HepG2 (cell line): Measurements from ENCODE around the gene RSPH4A. TPM values are rescaled to one million over a fixed set of nuclear protein-coding genes. Genes with fewer than 3 reads are reported as not detected.
A peak's percentile ranks its signal among the peaks of the same experiment; 100 is the strongest.

ENCODE experiments used
- BORCS8-MEF2B ChIP-seq: sonication (generic); formaldehyde crosslinking; IDR thresholded peaks from 2 replicates; pipeline ENCODE4 v1.8.0; 2022; ENCODE audit warnings: mild to moderate bottlenecking, missing genetic modification reagents
- DMTF1 ChIP-seq: sonication (generic); formaldehyde crosslinking; IDR thresholded peaks from 2 replicates; pipeline ENCODE4 v1.4.0; 2020; ENCODE audit warnings: mild to moderate bottlenecking, missing genetic modification reagents
- HHEX ChIP-seq: IDR thresholded peaks from 2 replicates; pipeline ENCODE4 v1.6.1; 2016; ENCODE audit warnings: control low read depth
- MED1 ChIP-seq: sonication (generic); formaldehyde crosslinking; IDR thresholded peaks from 2 replicates; pipeline ENCODE4 v1.4.0; 2020; ENCODE audit warnings: missing genetic modification reagents
- NAIF1 ChIP-seq: sonication (generic); formaldehyde crosslinking; IDR thresholded peaks from 2 replicates; pipeline ENCODE4 v1.5.0; 2020; ENCODE audit warnings: mild to moderate bottlenecking, missing genetic modification reagents, borderline replicate concordance
- RXRB ChIP-seq: IDR thresholded peaks from 2 replicates; pipeline ENCODE4 v1.6.1; 2016; ENCODE audit warnings: borderline replicate concordance, missing genetic modification reagents, missing compliant biosample characterization
- SP5 ChIP-seq: IDR thresholded peaks from 2 replicates; pipeline ENCODE4 v1.6.1; 2016; ENCODE audit warnings: low read depth, borderline replicate concordance
- ZFP1 ChIP-seq: IDR thresholded peaks from 2 replicates; pipeline ENCODE4 v1.6.1; 2016
- ZFP37 ChIP-seq: sonication (generic); formaldehyde crosslinking; IDR thresholded peaks from 2 replicates; pipeline ENCODE4 v1.4.0; 2020; ENCODE audit warnings: missing genetic modification reagents, borderline replicate concordance
- ZMAT3 ChIP-seq: sonication (generic); formaldehyde crosslinking; conservative IDR thresholded peaks from 2 replicates; pipeline ENCODE4 v1.7.0; 2021; ENCODE audit warnings: missing genetic modification reagents
- ZNF503 ChIP-seq: sonication (generic); formaldehyde crosslinking; IDR thresholded peaks from 2 replicates; pipeline ENCODE4 v1.4.0; 2020; ENCODE audit warnings: missing genetic modification reagents
- ZNF737 ChIP-seq: sonication (generic); formaldehyde crosslinking; IDR thresholded peaks from 2 replicates; pipeline ENCODE4 v1.5.0; 2020; ENCODE audit warnings: missing genetic modification reagents, mild to moderate bottlenecking, borderline replicate concordance
- ZNF788 ChIP-seq: sonication (generic); formaldehyde crosslinking; IDR thresholded peaks from 2 replicates; pipeline ENCODE4 v1.5.0; 2020; ENCODE audit warnings: mild to moderate bottlenecking, missing genetic modification reagents, borderline replicate concordance
- ZSCAN30 ChIP-seq: sonication (generic); formaldehyde crosslinking; IDR thresholded peaks from 2 replicates; pipeline ENCODE4 v1.5.0; 2020; ENCODE audit warnings: mild to moderate bottlenecking, missing genetic modification reagents
- polyA plus RNA-seq, 8 experiments: library from polyadenylated mRNA; depleted of rRNA in 3 of 8; stranded (reverse) in 7 of 8; unstranded in 1 of 8; fragments of >200 nt; fragmentation: Illumina TruSeq in 4 of 8; extraction: Trizol in 4 of 8; gene quantifications; 2 replicates each; pipeline versions ENCODE4 v1.2.1 to v1.2.3, GENCODE V29; 2011 to 2016; ENCODE audit warnings: low read depth in 4 of 8, missing spikeins in 1 of 8, mixed read lengths in 1 of 8; ENCODE audit not compliant: insufficient read depth in 1 of 8
- total RNA-seq, 5 experiments: library from RNA; depleted of rRNA; stranded (reverse); fragments of >200 nt; fragmentation: Illumina TruSeq; extraction: Trizol; gene quantifications; 2 replicates each; pipeline ENCODE4 v1.2.3, GENCODE V29; 2016; ENCODE audit warnings: low read depth in 1 of 5
- TF ChIP-seq, protein P1 (sequence below), 2 experiments: fragments of 450-650 bp in 1 of 2; sonication (generic) in 1 of 2; formaldehyde crosslinking in 1 of 2; IDR thresholded peaks; 2 replicates each; pipeline versions ENCODE4 v1.6.1 to v1.8.0; 2016 to 2022; ENCODE audit warnings: antibody characterized with exemption in 1 of 2, mild to moderate bottlenecking in 1 of 2, missing genetic modification reagents in 1 of 2
- TF ChIP-seq, protein P2 (sequence below): IDR thresholded peaks from 2 replicates; pipeline ENCODE4 v1.6.1; 2016; ENCODE audit warnings: mild to moderate bottlenecking, missing biosample characterization, missing genetic modification reagents

RSPH4A gene
- total and polyA plus RNA-seq, 2 of the 13 experiments (the other 11 are each of a cell fraction or from before 2014, with no cell fraction given) = 0.24 to 0.40 TPM

- TF ChIP-seq, protein P1, sequence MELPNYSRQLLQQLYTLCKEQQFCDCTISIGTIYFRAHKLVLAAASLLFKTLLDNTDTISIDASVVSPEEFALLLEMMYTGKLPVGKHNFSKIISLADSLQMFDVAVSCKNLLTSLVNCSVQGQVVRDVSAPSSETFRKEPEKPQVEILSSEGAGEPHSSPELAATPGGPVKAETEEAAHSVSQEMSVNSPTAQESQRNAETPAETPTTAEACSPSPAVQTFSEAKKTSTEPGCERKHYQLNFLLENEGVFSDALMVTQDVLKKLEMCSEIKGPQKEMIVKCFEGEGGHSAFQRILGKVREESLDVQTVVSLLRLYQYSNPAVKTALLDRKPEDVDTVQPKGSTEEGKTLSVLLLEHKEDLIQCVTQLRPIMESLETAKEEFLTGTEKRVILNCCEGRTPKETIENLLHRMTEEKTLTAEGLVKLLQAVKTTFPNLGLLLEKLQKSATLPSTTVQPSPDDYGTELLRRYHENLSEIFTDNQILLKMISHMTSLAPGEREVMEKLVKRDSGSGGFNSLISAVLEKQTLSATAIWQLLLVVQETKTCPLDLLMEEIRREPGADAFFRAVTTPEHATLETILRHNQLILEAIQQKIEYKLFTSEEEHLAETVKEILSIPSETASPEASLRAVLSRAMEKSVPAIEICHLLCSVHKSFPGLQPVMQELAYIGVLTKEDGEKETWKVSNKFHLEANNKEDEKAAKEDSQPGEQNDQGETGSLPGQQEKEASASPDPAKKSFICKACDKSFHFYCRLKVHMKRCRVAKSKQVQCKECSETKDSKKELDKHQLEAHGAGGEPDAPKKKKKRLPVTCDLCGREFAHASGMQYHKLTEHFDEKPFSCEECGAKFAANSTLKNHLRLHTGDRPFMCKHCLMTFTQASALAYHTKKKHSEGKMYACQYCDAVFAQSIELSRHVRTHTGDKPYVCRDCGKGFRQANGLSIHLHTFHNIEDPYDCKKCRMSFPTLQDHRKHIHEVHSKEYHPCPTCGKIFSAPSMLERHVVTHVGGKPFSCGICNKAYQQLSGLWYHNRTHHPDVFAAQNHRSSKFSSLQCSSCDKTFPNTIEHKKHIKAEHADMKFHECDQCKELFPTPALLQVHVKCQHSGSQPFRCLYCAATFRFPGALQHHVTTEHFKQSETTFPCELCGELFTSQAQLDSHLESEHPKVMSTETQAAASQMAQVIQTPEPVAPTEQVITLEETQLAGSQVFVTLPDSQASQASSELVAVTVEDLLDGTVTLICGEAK (IDR thresholded peaks at IDR 0.05) = no peak
- TF ChIP-seq, protein P1 (CRISPR knock-in tag; IDR thresholded peaks at IDR 0.05) = no peak
- TF ChIP-seq ZNF737 (no peak), ZNF788 (CRISPR knock-in tag) (no peak), DMTF1 (CRISPR knock-in tag) (no peak), ZMAT3 (CRISPR knock-in tag) (no peak), MED1 (CRISPR knock-in tag) (no peak), ZNF503 (CRISPR knock-in tag) (no peak), ZFP37 (no peak), ZSCAN30 (no peak), ZFP1 (CRISPR knock-in tag) (no peak), BORCS8-MEF2B (CRISPR knock-in tag) (no peak), SP5 (CRISPR knock-in tag) (no peak), HHEX (CRISPR knock-in tag) (no peak), NAIF1 (CRISPR knock-in tag) (no peak), RXRB (CRISPR knock-in tag) (peak; percentile 14; the same call in 1 of the 2 replicates)
- TF ChIP-seq, protein P2, sequence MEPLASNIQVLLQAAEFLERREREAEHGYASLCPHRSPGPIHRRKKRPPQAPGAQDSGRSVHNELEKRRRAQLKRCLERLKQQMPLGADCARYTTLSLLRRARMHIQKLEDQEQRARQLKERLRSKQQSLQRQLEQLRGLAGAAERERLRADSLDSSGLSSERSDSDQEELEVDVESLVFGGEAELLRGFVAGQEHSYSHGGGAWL (CRISPR knock-in tag) = no peak
These were observed 17.4 kb downstream of the RSPH4A start (continued) for GRCh38 chr6:116633685-116634084.
